SK-N-SH treated with all-trans-retinoic acid at 6 μM for 48 hours (cell line): ENCODE measurements around the gene COL6A5.

Experiments used
- ATAC-seq: fragments of 200-7000 bp; cut with Tn5 transposase; 3 replicates; pipeline ENCODE4 v1.9.1; 2020; ENCODE audit warnings: mild to moderate bottlenecking, moderate library complexity
- ARNTL ChIP-seq: fragments of 450-650 bp; formaldehyde crosslinking; IDR thresholded peaks from 2 replicates; pipeline ENCODE4 v1.5.0; 2020; ENCODE audit warnings: low read depth, mild to moderate bottlenecking, moderate library complexity, borderline replicate concordance
- BACH2 ChIP-seq: fragments of 250-450 bp; sonication (Bioruptor Pico); IDR thresholded peaks from 2 replicates; pipeline ENCODE4 v1.9.0; 2021; ENCODE audit warnings: mild to moderate bottlenecking, borderline replicate concordance
- CREB5 ChIP-seq: fragments of 250-450 bp; sonication (Bioruptor Pico); IDR thresholded peaks from 2 replicates; pipeline ENCODE4 v1.5.1; 2020; ENCODE audit warnings: low read depth, mild to moderate bottlenecking, moderate library complexity
- CSDC2 ChIP-seq: fragments of 250-450 bp; sonication (Bioruptor Pico); IDR thresholded peaks from 2 replicates; pipeline ENCODE4 v1.5.0; 2020; ENCODE audit warnings: mild to moderate bottlenecking, moderate library complexity
- CSRNP3 ChIP-seq: fragments of 250-450 bp; sonication (Bioruptor Pico); IDR thresholded peaks from 2 replicates; pipeline ENCODE4 v1.5.1; 2021; ENCODE audit warnings: mild to moderate bottlenecking, moderate library complexity
- ESRRG ChIP-seq: fragments of 250-450 bp; sonication (Bioruptor Pico); IDR thresholded peaks from 2 replicates; pipeline ENCODE4 v1.6.1; 2021; ENCODE audit warnings: mild to moderate bottlenecking
- GLIS3 ChIP-seq: fragments of 250-450 bp; sonication (Bioruptor Pico); IDR thresholded peaks from 2 replicates; pipeline ENCODE4 v1.5.0; 2020; ENCODE audit warnings: mild to moderate bottlenecking, moderate library complexity
- ISL1 ChIP-seq: fragments of 250-450 bp; sonication (Bioruptor Pico); IDR thresholded peaks from 2 replicates; pipeline ENCODE4 v2.1.2; 2022; ENCODE audit warnings: mild to moderate bottlenecking, moderate library complexity
- OSR1 ChIP-seq: fragments of 250-450 bp; sonication (Bioruptor Pico); IDR thresholded peaks from 2 replicates; pipeline ENCODE4 v1.8.0; 2022; ENCODE audit warnings: moderate library complexity, mild to moderate bottlenecking, inconsistent platforms
- PATZ1 ChIP-seq: fragments of 250-450 bp; sonication (Bioruptor Pico); IDR thresholded peaks from 2 replicates; pipeline ENCODE4 v1.8.0; 2020; ENCODE audit warnings: mild to moderate bottlenecking, moderate library complexity, borderline replicate concordance
- POU6F1 ChIP-seq: fragments of 250-450 bp; sonication (Bioruptor Pico); IDR thresholded peaks from 2 replicates; pipeline ENCODE4 v1.8.0; 2021; ENCODE audit warnings: low read depth, mild to moderate bottlenecking, moderate library complexity, borderline replicate concordance
- PPARA ChIP-seq: fragments of 250-450 bp; sonication (Bioruptor Pico); IDR thresholded peaks from 2 replicates; pipeline ENCODE4 v1.5.0; 2020; ENCODE audit warnings: mild to moderate bottlenecking, borderline replicate concordance
- SNAI2 ChIP-seq: fragments of 250-450 bp; sonication (Bioruptor Pico); IDR thresholded peaks from 2 replicates; pipeline ENCODE4 v1.5.0; 2020; ENCODE audit warnings: mild to moderate bottlenecking, moderate library complexity
- TCF4 ChIP-seq: fragments of 250-450 bp; sonication (Bioruptor Pico); IDR thresholded peaks from 2 replicates; pipeline ENCODE4 v1.8.0; 2021; ENCODE audit warnings: mild to moderate bottlenecking, moderate library complexity, borderline replicate concordance
- TOX ChIP-seq: fragments of 250-450 bp; sonication (Bioruptor Pico); IDR thresholded peaks from 2 replicates; pipeline ENCODE4 v1.8.0; 2021; ENCODE audit warnings: mild to moderate bottlenecking, moderate library complexity, borderline replicate concordance
- TSHZ2 ChIP-seq: fragments of 250-450 bp; sonication (Bioruptor Pico); IDR thresholded peaks from 2 replicates; pipeline ENCODE4 v1.5.0; 2020; ENCODE audit warnings: mild to moderate bottlenecking, moderate library complexity
- ZC3H10 ChIP-seq: fragments of 250-450 bp; sonication (Bioruptor Pico); IDR thresholded peaks from 2 replicates; pipeline ENCODE4 v1.5.1; 2021; ENCODE audit warnings: mild to moderate bottlenecking, moderate library complexity
- ZFP30 ChIP-seq: fragments of 450-650 bp; formaldehyde crosslinking; IDR thresholded peaks from 2 replicates; pipeline ENCODE4 v1.5.0; 2022; ENCODE audit warnings: mild to moderate bottlenecking, moderate library complexity
- ZNF565 ChIP-seq: fragments of 450-650 bp; formaldehyde crosslinking; conservative IDR thresholded peaks from 2 replicates; pipeline ENCODE4 v1.5.0; 2020; ENCODE audit warnings: low read depth, mild to moderate bottlenecking, moderate library complexity
- ZNF70 ChIP-seq: fragments of 450-650 bp; formaldehyde crosslinking; IDR thresholded peaks from 2 replicates; pipeline ENCODE4 v1.5.0; 2020; ENCODE audit warnings: mild to moderate bottlenecking, moderate library complexity
- ZNF8 ChIP-seq: fragments of 450-650 bp; formaldehyde crosslinking; IDR thresholded peaks from 2 replicates; pipeline ENCODE4 v1.5.0; 2020; ENCODE audit warnings: mild to moderate bottlenecking, moderate library complexity

Gene COL6A5

GRCh38 chr3:130463221-130463620, 117.7 kb downstream of the COL6A5 start:
- no peak for ATAC-seq
- TF ChIP-seq ZNF8 (CRISPR knock-in tag): no peak
- no peak for TF ChIP-seq ZNF70 (CRISPR knock-in tag)
- TF ChIP-seq ARNTL (CRISPR knock-in tag): no peak
- no peak for TF ChIP-seq ESRRG (CRISPR knock-in tag)
- no peak for TF ChIP-seq TSHZ2 (CRISPR knock-in tag)
- no peak for TF ChIP-seq TCF4 (CRISPR knock-in tag)
- TF ChIP-seq PPARA (CRISPR knock-in tag): no peak
- TF ChIP-seq PATZ1 (CRISPR knock-in tag): no peak
- no peak for TF ChIP-seq GLIS3 (CRISPR knock-in tag)
- TF ChIP-seq OSR1 (CRISPR knock-in tag): no peak
- no peak for TF ChIP-seq ZC3H10 (CRISPR knock-in tag)
- no peak for TF ChIP-seq ISL1 (CRISPR knock-in tag)
- TF ChIP-seq TOX (CRISPR knock-in tag): no peak
- no peak for TF ChIP-seq SNAI2 (CRISPR knock-in tag)
- no peak for TF ChIP-seq CREB5 (CRISPR knock-in tag)
- TF ChIP-seq BACH2 (CRISPR knock-in tag): no peak
- no peak for TF ChIP-seq ZNF565 (CRISPR knock-in tag)

GRCh38 chr3:130465521-130465920, 120.0 kb downstream of the COL6A5 start:
- no peak for TF ChIP-seq CSDC2 (CRISPR knock-in tag)
- TF ChIP-seq PPARA (CRISPR knock-in tag): no peak
- TF ChIP-seq POU6F1 (CRISPR knock-in tag): no peak
- TF ChIP-seq ZNF565 (CRISPR knock-in tag): no peak
- TF ChIP-seq ZFP30 (CRISPR knock-in tag): no peak
- no peak for TF ChIP-seq PATZ1 (CRISPR knock-in tag)
- no peak for TF ChIP-seq SNAI2 (CRISPR knock-in tag)
- no peak for TF ChIP-seq TSHZ2 (CRISPR knock-in tag)
- no peak for TF ChIP-seq CSRNP3 (CRISPR knock-in tag)
- ATAC-seq: no peak
